C4-2B (cell line): ENCODE results near the gene TCHH.

Experiments used
- CTCF ChIP-seq: fragments of 450-650 bp; conservative IDR thresholded peaks from 2 replicates; pipeline ENCODE4 v1.5.1; 2017; ENCODE audit warnings: mild to moderate bottlenecking
- ZFX ChIP-seq: fragments of 450-650 bp; IDR thresholded peaks from 2 replicates; pipeline ENCODE4 v1.6.1; 2017

DNA sequence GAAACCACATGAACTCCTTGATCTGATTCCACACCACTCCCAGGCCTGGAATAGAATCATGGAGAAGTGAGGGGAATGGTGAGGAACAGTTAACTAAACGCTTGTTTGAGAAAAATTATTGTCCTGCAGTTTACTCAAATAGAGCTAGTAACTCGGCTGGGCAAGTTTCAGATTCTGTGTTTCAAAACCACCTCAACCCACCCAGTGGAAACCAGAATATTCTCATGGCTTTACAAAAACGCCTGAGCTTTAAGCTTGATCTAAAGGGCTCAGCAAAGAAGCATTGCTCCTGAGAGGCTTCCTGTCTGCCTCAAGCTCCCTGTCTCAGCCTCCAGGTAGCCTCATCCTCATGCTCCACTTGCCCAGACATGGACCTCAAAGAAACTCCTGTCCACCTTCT is 42.9 kb downstream of the TCHH start:
- no peak for TF ChIP-seq CTCF
- TF ChIP-seq ZFX: no peak
